Transverse colon (tissue), 4 donors: ENCODE measurements around the gene PCSK6. TPM values are rescaled to one million over a fixed set of nuclear protein-coding genes. Genes with fewer than 3 reads are reported as not detected.

ENCODE experiments used
- DNase-seq: peaks from one replicate; pipeline ENCODE4 v3.0.0-alpha.2; 2019
- H3K27ac ChIP-seq, 4 donors: fragments of 200-600 bp; sonication (generic); 2 replicates each; pipeline ENCODE4 v1.5.1; 2016 to 2018; ENCODE audit warnings: inconsistent platforms in 4 of 4
- H3K27me3 ChIP-seq: fragments of 200-600 bp; sonication (generic); 2 replicates; pipeline ENCODE4 v1.5.1; 2017; ENCODE audit warnings: inconsistent platforms
- H3K36me3 ChIP-seq, 4 donors: fragments of 200-600 bp; sonication (generic); 2 replicates each; pipeline ENCODE4 v1.5.1; 2017 to 2019; ENCODE audit warnings: inconsistent platforms in 4 of 4
- H3K4me1 ChIP-seq, 4 donors: fragments of 200-600 bp; sonication (generic); 2 replicates each; pipeline ENCODE4 v1.5.1; 2017 to 2020; ENCODE audit warnings: inconsistent platforms in 4 of 4
- H3K4me3 ChIP-seq, 4 donors: fragments of 200-600 bp; sonication (generic); 1 replicate in 1 of 4; 2 replicates in 3 of 4; pipeline versions ENCODE4 v1.5.1 to v1.6.1; 2017 to 2019; ENCODE audit warnings: inconsistent platforms in 4 of 4
- H3K9me3 ChIP-seq, 2 donors: fragments of 200-600 bp; sonication (generic); 2 replicates each; pipeline ENCODE4 v1.5.1; 2017 to 2019; ENCODE audit warnings: inconsistent platforms in 2 of 2
- EP300 ChIP-seq: sonication (generic); formaldehyde crosslinking; IDR thresholded peaks from one replicate; pipeline ENCODE4 v1.6.1; 2017; ENCODE audit warnings: antibody characterized with exemption, low read depth
- POLR2A ChIP-seq: fragments of 450-650 bp; IDR thresholded peaks from one replicate; pipeline ENCODE4 v1.6.1; 2016; ENCODE audit warnings: antibody characterized with exemption, mild to moderate bottlenecking, moderate library complexity
- POLR2AphosphoS5 ChIP-seq, 3 donors: sonication (generic); formaldehyde crosslinking; IDR thresholded peaks; one replicate each; pipeline ENCODE4 v1.6.1; 2016; ENCODE audit warnings: antibody characterized with exemption in 3 of 3
- WGBS, 2 donors: methylation state at CpG; one replicate each; pipeline ENCODE4 v1.1.5; 2018; ENCODE audit warnings: low coverage in 1 of 2; 5-methylcytosine and 5-hydroxymethylcytosine counted together
- in situ Hi-C, 4 donors: fragments of 200-750 bp; cut with MboI; loops; one replicate each; pipeline versions ENCODE4 v1.15.0 to v1.15.1; 2017; ENCODE audit warnings: low sequenced_read_pairs in 3 of 4, low pct_ligation_motif_present in 1 of 4, low pct_unique_long_range_greater_than_20kb in 1 of 4
- intact Hi-C: fragments of 100-400 bp; cut with DNase I; formaldehyde crosslinking; loops from one replicate; pipeline ENCODE4 v1.15.1; 2023; ENCODE audit warnings: low total_unique reads
- total RNA-seq, 4 donors: library from RNA; depleted of rRNA; stranded (reverse); fragments of >200 nt; gene quantifications; one replicate each; pipeline ENCODE4 v1.1.0, GENCODE V29; 2016
- TF ChIP-seq, protein P1 (sequence below), 5 experiments: fragments of 200-600 bp in 3 of 5; fragments of 450-650 bp in 2 of 5; sonication (generic) in 3 of 5; IDR thresholded peaks; 1 replicate in 2 of 5; 2 replicates in 3 of 5; pipeline ENCODE4 v1.5.1; 2016 to 2017; ENCODE audit warnings: antibody characterized with exemption in 5 of 5, inconsistent platforms in 3 of 5, mild to moderate bottlenecking in 2 of 5, moderate library complexity in 1 of 5

PCSK6 gene
- total RNA-seq, 4 donors from 2014 or later, result 20.3 to 119 (median 49.7) TPM

DNA sequence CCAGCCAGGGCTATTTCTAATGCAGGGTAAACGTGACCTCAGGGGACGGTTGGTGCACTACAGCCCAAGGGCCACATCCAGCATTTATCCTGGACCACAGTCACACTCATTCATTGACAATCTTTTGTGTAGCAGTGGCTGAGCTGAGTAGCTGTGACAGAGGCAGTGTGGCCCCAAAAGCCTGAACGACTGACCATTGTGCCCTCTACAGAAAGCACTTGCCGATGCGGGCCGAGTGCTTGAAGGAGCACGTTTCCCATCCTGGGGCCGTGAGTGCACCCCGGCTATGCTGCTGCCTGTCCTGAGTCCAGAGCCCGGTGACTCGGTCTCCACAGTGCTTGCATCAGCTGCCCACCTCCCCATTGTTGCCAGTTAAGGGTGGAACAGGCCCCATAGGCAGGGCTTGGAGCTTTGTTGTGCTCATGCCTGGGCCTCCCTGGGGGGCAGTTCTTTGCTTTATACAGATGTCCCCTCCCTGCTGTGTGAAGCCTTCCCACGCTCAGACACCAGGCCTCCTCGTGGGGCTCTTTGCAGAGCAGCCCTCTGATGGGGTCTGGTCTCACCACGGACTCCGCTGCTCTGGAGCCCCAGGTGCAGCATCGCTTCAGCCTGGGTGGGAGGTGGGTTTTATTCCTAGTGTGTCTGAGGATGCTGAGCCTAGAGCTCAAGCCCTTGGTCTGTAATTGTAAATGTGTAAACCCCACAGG, 181.5 kb downstream of the PCSK6 start:
- intact Hi-C loops, result no loop called here

DNA sequence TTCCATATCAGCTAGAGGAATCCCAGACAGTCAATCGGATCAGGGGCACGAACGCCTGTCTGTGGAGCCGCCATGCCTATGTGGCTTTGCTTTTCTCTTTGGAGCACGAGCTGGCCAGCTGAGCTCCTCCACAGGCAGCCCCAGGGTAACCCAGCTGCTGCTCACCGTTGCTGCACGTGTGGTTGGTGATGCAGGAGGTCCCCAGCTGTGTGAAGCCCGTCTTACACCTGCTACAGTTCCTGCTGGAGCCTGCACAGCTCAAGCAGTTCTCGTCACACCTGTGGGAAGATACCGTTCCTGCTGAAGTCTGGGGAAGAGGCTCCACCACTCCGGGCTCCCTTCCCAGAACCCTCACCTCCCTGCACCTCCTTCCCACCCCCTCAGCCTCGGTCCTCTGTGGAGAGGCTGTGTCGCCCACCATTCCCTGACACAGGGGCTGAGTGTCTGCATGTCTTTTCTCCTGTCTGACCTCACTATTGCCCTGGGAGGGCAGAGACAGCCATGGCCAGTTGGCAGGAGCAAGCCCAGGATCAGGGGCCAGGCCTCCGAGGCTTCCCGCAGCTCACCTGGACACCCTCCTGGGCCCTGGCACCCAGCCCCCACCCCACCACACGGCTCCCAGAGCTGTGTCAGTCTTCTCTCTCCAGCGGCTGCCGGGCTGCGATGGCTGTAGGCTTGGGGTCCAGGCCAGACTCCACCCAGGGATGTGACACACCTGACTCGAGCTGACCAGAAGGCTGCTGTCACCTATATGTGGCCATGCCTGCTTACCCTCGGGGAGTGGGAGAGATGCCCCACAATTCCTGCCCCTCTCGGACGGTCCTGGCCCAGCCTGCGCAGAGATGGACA, 182.2 kb downstream of the PCSK6 start:
- WGBS, 2 donors, result 77 to 89% methylated on average over 3 to 22 of the region's 24 CpGs
- H3K27me3 ChIP-seq, result no peaks in the 10 kb centered on the region
- no peaks in the 10 kb centered on the region for H3K4me1 ChIP-seq
- in situ Hi-C loops (loop anchor here in 1 of 4 donors (25.0 kb wide), 1 partner anchor 180 kb away; the partner anchor contains the start of gene PCSK6), intact Hi-C loops (no loop called here)
- no peak overlapping the region for H3K27ac ChIP-seq
- H3K9me3 ChIP-seq, result no peaks in the 10 kb centered on the region
- TF ChIP-seq POLR2AphosphoS5 (IDR thresholded peaks at IDR 0.05), result no peak
- TF ChIP-seq, protein P1, sequence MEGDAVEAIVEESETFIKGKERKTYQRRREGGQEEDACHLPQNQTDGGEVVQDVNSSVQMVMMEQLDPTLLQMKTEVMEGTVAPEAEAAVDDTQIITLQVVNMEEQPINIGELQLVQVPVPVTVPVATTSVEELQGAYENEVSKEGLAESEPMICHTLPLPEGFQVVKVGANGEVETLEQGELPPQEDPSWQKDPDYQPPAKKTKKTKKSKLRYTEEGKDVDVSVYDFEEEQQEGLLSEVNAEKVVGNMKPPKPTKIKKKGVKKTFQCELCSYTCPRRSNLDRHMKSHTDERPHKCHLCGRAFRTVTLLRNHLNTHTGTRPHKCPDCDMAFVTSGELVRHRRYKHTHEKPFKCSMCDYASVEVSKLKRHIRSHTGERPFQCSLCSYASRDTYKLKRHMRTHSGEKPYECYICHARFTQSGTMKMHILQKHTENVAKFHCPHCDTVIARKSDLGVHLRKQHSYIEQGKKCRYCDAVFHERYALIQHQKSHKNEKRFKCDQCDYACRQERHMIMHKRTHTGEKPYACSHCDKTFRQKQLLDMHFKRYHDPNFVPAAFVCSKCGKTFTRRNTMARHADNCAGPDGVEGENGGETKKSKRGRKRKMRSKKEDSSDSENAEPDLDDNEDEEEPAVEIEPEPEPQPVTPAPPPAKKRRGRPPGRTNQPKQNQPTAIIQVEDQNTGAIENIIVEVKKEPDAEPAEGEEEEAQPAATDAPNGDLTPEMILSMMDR (IDR thresholded peaks at IDR 0.05), result no peak
- TF ChIP-seq POLR2A, result no peak
- no peak for TF ChIP-seq EP300
- DNase-seq, result peak; percentile 4
- no peak overlapping the region for H3K4me3 ChIP-seq
- no peaks in the 10 kb centered on the region for H3K36me3 ChIP-seq

More for the DNA sequence above, 181.5 kb downstream of the PCSK6 start:
- H3K27me3 ChIP-seq, result no peaks in the 10 kb centered on the region
- no peak overlapping the region for H3K4me3 ChIP-seq
- TF ChIP-seq, protein P1 (IDR thresholded peaks at IDR 0.05), result no peak
- no peak for TF ChIP-seq EP300
- TF ChIP-seq POLR2A, result no peak
- TF ChIP-seq POLR2AphosphoS5 (IDR thresholded peaks at IDR 0.05), result no peak
- no peaks in the 10 kb centered on the region for H3K9me3 ChIP-seq
- peak; percentile 1 for DNase-seq
- 80% methylated on average over 14 of the region's 16 CpGs; no CpG with 5 or more reads in 1 of the 2 donors for WGBS, 2 donors
- H3K36me3 ChIP-seq, result no peaks in the 10 kb centered on the region
- no peaks in the 10 kb centered on the region for H3K4me1 ChIP-seq
- in situ Hi-C loops, result loop anchor here in 1 of 4 donors (25.0 kb wide), 1 partner anchor 179 kb away; the partner anchor contains the start of gene PCSK6
- H3K27ac ChIP-seq, result no peak overlapping the region

DNA sequence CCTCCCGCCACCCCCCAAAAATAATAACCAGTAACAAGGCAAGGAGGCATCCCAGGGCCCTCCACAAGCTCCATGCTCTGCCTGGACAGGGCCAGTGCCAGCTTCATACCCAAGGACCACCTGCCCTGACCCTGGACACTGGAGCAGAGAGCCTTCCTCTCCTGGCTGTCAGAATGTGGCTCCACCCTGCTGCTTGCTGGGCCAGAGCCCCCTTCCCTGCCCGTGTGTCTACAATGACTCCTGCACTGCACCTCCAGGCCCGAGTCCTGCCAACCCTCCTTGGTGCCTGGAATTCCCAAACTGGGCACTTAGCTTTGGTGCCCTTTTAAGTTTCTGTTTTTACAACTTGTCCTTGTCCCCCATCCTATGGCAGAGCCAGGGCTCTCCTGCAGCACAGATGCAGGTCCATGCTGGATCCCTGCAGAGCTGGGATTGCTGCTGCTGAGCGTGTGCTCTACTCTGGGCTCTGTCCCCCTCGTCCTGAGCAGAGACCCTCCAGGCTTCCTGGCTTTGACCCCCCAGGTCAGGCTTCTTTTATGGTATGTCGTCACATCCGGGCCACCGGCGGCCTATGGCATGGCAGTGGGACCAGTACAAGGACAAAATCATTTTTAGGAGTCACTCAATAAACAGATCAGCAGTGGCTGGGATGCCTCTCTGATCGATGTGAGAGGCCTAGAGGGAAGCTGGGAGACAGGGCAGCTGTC, 183.0 kb downstream of the PCSK6 start:
- Histone ChIP-seq H3K4me3 (no peak overlapping the region), H3K36me3 (no peaks in the 10 kb centered on the region), H3K27ac (no peak overlapping the region), H3K4me1 (no peaks in the 10 kb centered on the region), H3K9me3 (no peaks in the 10 kb centered on the region), H3K27me3 (no peaks in the 10 kb centered on the region)
- DNase-seq, result no peak
- in situ Hi-C loops (loop anchor here in 1 of 4 donors (25.0 kb wide), 1 partner anchor 181 kb away; the partner anchor contains the start of gene PCSK6), intact Hi-C loops (no loop called here)
- WGBS, 2 donors, result 86% methylated on average over 10 of the region's 10 CpGs; no CpG with 5 or more reads in 1 of the 2 donors
- TF ChIP-seq POLR2A (no peak), POLR2AphosphoS5 (IDR thresholded peaks at IDR 0.05) (no peak), EP300 (no peak)
- TF ChIP-seq, protein P1 (IDR thresholded peaks at IDR 0.05), result no peak
